Transverse colon (tissue), 4 donors: ENCODE results near the gene ZNF728. TPM values are rescaled to one million over a fixed set of nuclear protein-coding genes. Genes with fewer than 3 reads are reported as not detected.
"Not testable (repeated sequence)": the region's sequence is repeated elsewhere in the genome, so short reads cannot be mapped to it uniquely, and the experiment has no call there.

ENCODE experiments used
- DNase-seq: peaks from one replicate; pipeline ENCODE4 v3.0.0-alpha.2; 2019
- H3K27ac ChIP-seq, 4 donors: fragments of 200-600 bp; sonication (generic); 2 replicates each; pipeline ENCODE4 v1.5.1; 2016 to 2018; ENCODE audit warnings: inconsistent platforms in 4 of 4
- H3K27me3 ChIP-seq: fragments of 200-600 bp; sonication (generic); 2 replicates; pipeline ENCODE4 v1.5.1; 2017; ENCODE audit warnings: inconsistent platforms
- H3K36me3 ChIP-seq, 4 donors: fragments of 200-600 bp; sonication (generic); 2 replicates each; pipeline ENCODE4 v1.5.1; 2017 to 2019; ENCODE audit warnings: inconsistent platforms in 4 of 4
- H3K4me1 ChIP-seq, 4 donors: fragments of 200-600 bp; sonication (generic); 2 replicates each; pipeline ENCODE4 v1.5.1; 2017 to 2020; ENCODE audit warnings: inconsistent platforms in 4 of 4
- H3K4me3 ChIP-seq, 4 donors: fragments of 200-600 bp; sonication (generic); 1 replicate in 1 of 4; 2 replicates in 3 of 4; pipeline versions ENCODE4 v1.5.1 to v1.6.1; 2017 to 2019; ENCODE audit warnings: inconsistent platforms in 4 of 4
- H3K9me3 ChIP-seq, 2 donors: fragments of 200-600 bp; sonication (generic); 2 replicates each; pipeline ENCODE4 v1.5.1; 2017 to 2019; ENCODE audit warnings: inconsistent platforms in 2 of 2
- CTCF ChIP-seq, 5 experiments: fragments of 200-600 bp in 3 of 5; fragments of 450-650 bp in 2 of 5; sonication (generic) in 3 of 5; IDR thresholded peaks; 1 replicate in 2 of 5; 2 replicates in 3 of 5; pipeline ENCODE4 v1.5.1; 2016 to 2017; ENCODE audit warnings: antibody characterized with exemption in 5 of 5, inconsistent platforms in 3 of 5, mild to moderate bottlenecking in 2 of 5, moderate library complexity in 1 of 5
- EP300 ChIP-seq: sonication (generic); formaldehyde crosslinking; IDR thresholded peaks from one replicate; pipeline ENCODE4 v1.6.1; 2017; ENCODE audit warnings: antibody characterized with exemption, low read depth
- POLR2A ChIP-seq: fragments of 450-650 bp; IDR thresholded peaks from one replicate; pipeline ENCODE4 v1.6.1; 2016; ENCODE audit warnings: antibody characterized with exemption, mild to moderate bottlenecking, moderate library complexity
- POLR2AphosphoS5 ChIP-seq, 3 donors: sonication (generic); formaldehyde crosslinking; IDR thresholded peaks; one replicate each; pipeline ENCODE4 v1.6.1; 2016; ENCODE audit warnings: antibody characterized with exemption in 3 of 3
- WGBS, 2 donors: methylation state at CpG; one replicate each; pipeline ENCODE4 v1.1.5; 2018; ENCODE audit warnings: low coverage in 1 of 2; 5-methylcytosine and 5-hydroxymethylcytosine counted together
- in situ Hi-C, 4 donors: fragments of 200-750 bp; cut with MboI; loops; one replicate each; pipeline versions ENCODE4 v1.15.0 to v1.15.1; 2017; ENCODE audit warnings: low sequenced_read_pairs in 3 of 4, low pct_ligation_motif_present in 1 of 4, low pct_unique_long_range_greater_than_20kb in 1 of 4
- intact Hi-C: fragments of 100-400 bp; cut with DNase I; formaldehyde crosslinking; loops from one replicate; pipeline ENCODE4 v1.15.1; 2023; ENCODE audit warnings: low total_unique reads
- small RNA-seq, 4 donors: library from RNA; depleted of rRNA; stranded (forward); fragments of <200 nt; gene quantifications; one replicate each; pipeline ENCODE3, GENCODE V24; 2016
- total RNA-seq, 4 donors: library from RNA; depleted of rRNA; stranded (reverse); fragments of >200 nt; gene quantifications; one replicate each; pipeline ENCODE4 v1.1.0, GENCODE V29; 2016

Gene ZNF728
- total RNA-seq, 4 donors from 2014 or later, result 0.96 TPM; not detected in 3

DNA sequence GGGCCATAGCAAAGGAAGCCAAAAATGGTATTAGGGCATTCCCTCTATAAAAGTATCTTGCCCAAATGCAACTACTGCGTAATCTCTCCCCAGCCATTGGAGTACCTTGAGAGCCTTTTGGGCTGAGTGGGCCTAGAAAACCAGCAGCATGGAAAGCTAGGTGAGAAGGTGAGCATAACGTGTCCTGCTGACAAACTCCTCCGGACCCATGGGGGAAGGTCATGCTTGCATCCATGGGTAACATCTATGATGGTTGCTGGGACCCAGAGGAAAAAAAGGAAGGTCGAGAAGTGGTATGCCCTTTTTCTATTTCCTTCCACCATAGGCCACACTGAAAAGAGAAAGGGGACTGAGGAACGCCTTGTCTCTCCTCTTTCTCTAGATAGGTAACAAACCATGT, 57.4 kb downstream of the ZNF728 start:
- in situ Hi-C loops (no loop called here), intact Hi-C loops (no loop called here)
- DNase-seq, result no peak

DNA sequence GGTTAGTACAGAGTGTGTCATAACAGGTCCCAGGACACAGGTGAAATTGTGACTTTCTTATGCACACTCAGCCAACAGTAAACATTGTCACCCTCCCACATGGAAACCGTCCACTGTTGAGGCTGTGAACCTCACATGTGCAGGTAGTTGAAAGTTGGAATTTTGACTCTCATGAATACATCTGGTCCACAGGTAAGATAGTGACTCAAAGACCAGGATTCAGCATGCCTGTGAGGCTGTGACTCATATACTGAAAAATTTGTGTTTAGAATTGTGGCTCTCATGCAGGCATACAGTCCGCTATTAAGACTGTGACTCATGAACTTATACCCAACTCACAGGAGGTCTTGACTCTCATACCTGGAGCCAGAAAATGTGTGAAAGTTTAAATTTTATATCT, 67.8 kb downstream of the ZNF728 start:
- DNase-seq, result no peak
- no peak overlapping the region for H3K4me3 ChIP-seq
- H3K27ac ChIP-seq, result no peak overlapping the region
- no peaks in the 10 kb centered on the region for H3K9me3 ChIP-seq
- H3K4me1 ChIP-seq, result no peaks in the 10 kb centered on the region
- in situ Hi-C loops (loop anchor here (5.0 kb wide), 1 partner anchor 998 kb away; no protein-coding TSS in a partner anchor), intact Hi-C loops (no loop called here)
- no peaks in the 10 kb centered on the region for H3K36me3 ChIP-seq
- no peaks in the 10 kb centered on the region for H3K27me3 ChIP-seq
- no peak for TF ChIP-seq POLR2AphosphoS5 (IDR thresholded peaks at IDR 0.05)
- TF ChIP-seq POLR2A, result no peak
- TF ChIP-seq CTCF (IDR thresholded peaks at IDR 0.05), result no peak
- no peak for TF ChIP-seq EP300
- WGBS, 2 donors, result 90% methylated on average over 2 of the region's 2 CpGs; no CpG with 5 or more reads in 1 of the 2 donors

More for the DNA sequence above, 57.4 kb downstream of the ZNF728 start:
- Histone ChIP-seq H3K36me3 (no peaks in the 10 kb centered on the region), H3K9me3 (peaks cover 38 to 42% of the 10 kb centered on the region in 2 donors), H3K4me1 (no peaks in the 10 kb centered on the region), H3K27me3 (no peaks in the 10 kb centered on the region), H3K27ac (no peak overlapping the region), H3K4me3 (no peak overlapping the region)
- TF ChIP-seq CTCF (IDR thresholded peaks at IDR 0.05), result no peak
- no peak for TF ChIP-seq POLR2A
- no peak for TF ChIP-seq EP300
- TF ChIP-seq POLR2AphosphoS5 (IDR thresholded peaks at IDR 0.05), result no peak
- 71 to 72% methylated on average over 5 of the region's 5 CpGs for WGBS, 2 donors

DNA sequence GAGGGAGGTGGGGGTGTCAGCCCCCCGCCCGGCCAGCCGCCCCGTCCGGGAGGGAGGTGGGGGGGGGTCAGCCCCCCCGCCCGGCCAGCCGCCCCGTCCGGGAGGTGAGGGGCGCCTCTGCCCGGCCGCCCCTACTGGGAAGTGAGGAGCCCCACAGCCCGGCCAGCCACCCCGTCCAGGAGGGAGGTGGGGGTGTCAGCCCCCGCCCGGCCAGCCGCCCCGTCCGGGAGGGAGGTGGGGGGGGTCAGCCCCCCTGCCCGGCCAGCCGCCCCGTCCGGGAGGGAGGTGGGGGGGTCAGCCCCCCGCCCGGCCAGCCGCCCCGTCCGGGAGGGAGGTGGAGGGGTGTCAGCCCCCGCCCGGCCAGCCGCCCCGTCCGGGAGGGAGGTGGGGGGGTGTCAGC, 75.4 kb downstream of the ZNF728 start:
- H3K9me3 ChIP-seq, H3K27me3 ChIP-seq, H3K36me3 ChIP-seq, intact Hi-C loops, in situ Hi-C loops, H3K27ac ChIP-seq, H3K4me1 ChIP-seq, DNase-seq, H3K4me3 ChIP-seq: not testable (repeated sequence)
- 100% methylated on average over 7 of the region's 34 CpGs; no CpG with 5 or more reads in 1 of the 2 donors for WGBS, 2 donors

DNA sequence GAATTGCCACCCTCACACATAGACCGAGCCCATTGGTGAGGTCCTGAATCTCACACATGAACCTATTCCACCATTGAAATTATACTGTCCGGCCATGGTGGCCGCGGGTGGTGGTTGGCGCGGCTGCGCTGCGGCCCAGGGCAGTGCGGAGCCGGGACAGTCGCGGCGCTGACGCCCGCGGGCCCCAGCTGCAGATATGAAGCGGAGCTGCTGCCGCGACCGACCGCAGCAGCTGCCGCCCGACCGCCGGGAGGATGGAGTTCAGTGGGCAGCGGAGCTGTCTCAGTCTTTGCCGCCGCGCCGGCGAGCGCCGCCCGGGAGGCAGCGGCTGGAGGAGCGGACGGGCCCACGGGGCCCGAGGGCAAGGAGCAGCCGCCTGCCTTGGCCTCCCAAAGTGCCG, 77.8 kb downstream of the ZNF728 start:
- WGBS, 2 donors, result 99 to 100% methylated on average over 3 to 39 of the region's 41 CpGs
- H3K36me3 ChIP-seq, H3K4me3 ChIP-seq, H3K27me3 ChIP-seq, intact Hi-C loops, H3K9me3 ChIP-seq, H3K4me1 ChIP-seq, in situ Hi-C loops, DNase-seq, H3K27ac ChIP-seq: not testable (repeated sequence)

Small RNA genes within 50 kb of the gene (small RNA-seq; reads per million reads assigned to genes)
- 0 reads per million in 4 donors for gene AC022145.2

Other genes with a start within 250 kb of the ZNF728 start
- gene ZNF99, start 219.0 kb downstream of the ZNF728 start, total RNA-seq, result not detected
- gene ZNF723, start 170.9 kb downstream of the ZNF728 start, total RNA-seq, result not detected
- gene ZNF730, start 113.8 kb upstream of the ZNF728 start, total RNA-seq, result under 1 TPM in 3 of 4 donors, not detected in 1; 0.32 to 0.96 (median 0.75) TPM
- 1 to 10 TPM; 1.8 to 4.9 (median 3.6) TPM for gene ZNF724, start 247.2 kb upstream of the ZNF728 start, total RNA-seq